HG03571 (cell line): ENCODE results near the gene TMEM229B.
A peak's percentile ranks its signal among the peaks of the same experiment; 100 is the strongest.

ENCODE experiments used
- ATAC-seq: cut with Tn5 transposase; IDR thresholded peaks from one replicate; pipeline ENCODE4 v1.9.1; 2021; ENCODE audit not compliant: unreplicated experiment

TMEM229B gene

GRCh38 chr14:67515386-67516079 lies 27.0 kb upstream of the TMEM229B start:
- ATAC-seq: no peak

DNA sequence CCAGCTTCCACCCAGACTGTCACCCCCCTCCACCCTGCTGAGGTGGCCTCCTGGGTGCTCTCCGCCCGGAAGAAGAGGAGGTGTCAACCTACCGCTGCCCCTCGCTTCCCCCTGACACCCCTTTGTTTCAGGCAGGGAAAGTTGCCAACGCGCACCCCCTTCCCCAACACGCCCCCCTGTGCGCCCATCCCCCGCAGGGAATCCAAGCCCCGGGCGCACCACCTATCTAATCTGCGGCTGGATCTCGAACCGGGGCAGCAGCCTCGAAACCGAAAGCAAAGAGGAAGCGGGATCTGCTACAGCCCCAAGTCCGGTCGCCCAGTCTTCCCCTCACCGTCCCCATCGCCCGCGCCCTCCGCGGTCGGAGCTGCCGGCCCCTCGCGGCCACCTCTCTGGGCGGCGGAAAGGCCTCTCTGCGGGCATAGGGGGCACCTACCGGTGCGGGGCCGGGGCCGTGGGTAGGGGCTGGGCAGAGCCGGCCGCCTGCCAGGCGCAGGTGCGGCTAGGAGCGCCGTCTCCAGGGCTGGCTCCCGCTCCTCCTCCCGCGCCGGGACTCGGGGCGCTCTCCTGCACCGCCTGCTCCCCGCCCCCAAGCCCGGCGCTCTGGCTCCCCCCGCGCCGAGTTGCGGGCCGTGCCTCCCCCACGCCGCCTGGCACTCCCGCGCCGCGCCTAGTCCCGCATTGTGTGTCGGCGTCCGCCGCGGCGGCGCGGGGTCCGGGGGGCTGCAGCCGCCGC lies 26.3 kb upstream of the TMEM229B start:
- no peak for ATAC-seq

- ATAC-seq: no peak
Measured at GRCh38 chr14:67514203-67514607, 25.7 kb upstream of the TMEM229B start.

GRCh38 chr14:67513631-67514108 lies 25.1 kb upstream of the TMEM229B start:
- ATAC-seq: peak; percentile 47

DNA sequence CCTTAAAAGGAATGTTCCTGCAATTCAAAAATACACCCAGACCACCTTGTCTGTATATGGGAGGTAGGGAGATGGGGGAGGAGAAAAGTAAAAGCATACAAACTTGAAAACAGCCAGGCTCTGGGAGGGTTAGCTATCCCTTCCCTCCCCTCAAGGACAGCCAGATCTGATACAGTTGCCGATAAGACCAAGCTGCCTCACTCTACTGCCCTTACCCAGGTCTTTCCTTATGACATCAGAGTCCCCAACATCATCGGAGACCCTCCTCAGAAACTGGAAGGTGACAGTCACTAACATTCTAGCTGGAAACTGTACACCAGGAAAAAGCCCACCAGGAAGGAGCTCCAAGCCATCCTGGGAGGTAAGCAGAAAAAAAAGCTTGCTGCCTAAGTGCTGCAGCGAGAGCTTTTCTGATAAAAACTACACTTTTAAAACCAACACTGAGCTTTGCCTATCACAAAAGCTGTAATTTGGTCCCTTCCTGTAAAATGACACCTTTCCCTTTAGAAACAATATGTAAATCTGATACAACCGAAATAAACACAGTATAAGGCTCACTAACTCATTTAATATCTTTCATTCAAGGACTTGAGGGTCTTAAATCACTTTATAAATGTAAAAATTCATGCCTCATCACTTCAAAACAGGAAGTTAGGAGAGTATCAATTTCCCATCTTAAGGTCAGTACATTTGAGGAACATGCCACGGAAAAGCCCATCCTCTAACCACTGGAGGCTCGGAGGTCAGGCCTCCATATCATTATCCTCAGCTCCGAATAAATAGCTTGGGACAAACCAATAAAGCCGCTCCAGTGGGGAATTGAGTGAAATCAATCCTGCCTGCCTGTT lies 24.2 kb upstream of the TMEM229B start:
- ATAC-seq: no peak

- ATAC-seq: no peak
Measured at GRCh38 chr14:67510836-67511235, 22.3 kb upstream of the TMEM229B start.

GRCh38 chr14:67510121-67510520 lies 21.6 kb upstream of the TMEM229B start:
- no peak for ATAC-seq

DNA sequence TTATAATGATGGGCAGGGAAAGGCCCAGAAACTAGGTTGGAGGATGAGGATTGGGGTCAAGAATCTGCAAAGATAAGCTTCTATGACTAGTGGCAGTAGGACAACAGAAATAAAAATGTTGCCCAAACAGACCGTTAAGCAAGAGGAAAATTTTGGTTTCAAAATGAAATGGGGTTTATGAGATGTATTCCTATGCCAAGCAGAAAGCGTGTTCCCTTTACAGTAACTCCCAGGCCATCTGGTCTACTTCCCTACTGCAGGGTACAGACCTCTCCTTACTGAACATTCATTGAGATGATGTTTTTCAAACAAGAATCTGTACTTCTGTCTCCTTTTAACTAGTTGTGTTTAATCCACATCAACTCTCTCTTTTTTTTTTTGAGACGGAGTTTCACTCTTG lies 20.4 kb upstream of the TMEM229B start:
- no peak for ATAC-seq

GRCh38 chr14:67505254-67505653 lies 16.7 kb upstream of the TMEM229B start:
- ATAC-seq: no peak

- no peak for ATAC-seq
Measured at GRCh38 chr14:67503331-67503730, 14.8 kb upstream of the TMEM229B start.

DNA sequence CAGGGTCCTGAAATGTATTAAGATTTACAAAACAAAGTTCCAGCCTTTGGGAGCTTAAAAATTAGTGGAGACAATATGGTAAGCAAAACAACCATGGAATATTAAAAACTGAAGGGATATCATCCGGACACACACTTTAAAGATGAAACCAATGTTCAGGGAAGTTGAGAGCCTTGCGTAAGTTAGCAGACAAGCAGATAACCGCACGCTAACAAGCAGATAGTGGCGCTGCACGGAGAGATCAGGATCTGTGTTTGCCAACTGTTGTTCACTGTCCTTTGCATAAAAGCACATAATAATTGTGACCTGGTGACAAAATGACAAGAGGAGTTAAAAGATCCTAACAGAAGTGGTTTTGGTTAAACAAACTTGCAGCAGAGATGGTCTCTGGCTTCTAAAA lies 14.3 kb upstream of the TMEM229B start:
- ATAC-seq: no peak

GRCh38 chr14:67501670-67502069 lies 13.1 kb upstream of the TMEM229B start:
- no peak for ATAC-seq

GRCh38 chr14:67500981-67501380 lies 12.5 kb upstream of the TMEM229B start:
- no peak for ATAC-seq

GRCh38 chr14:67497716-67498115 lies 9.2 kb upstream of the TMEM229B start:
- no peak for ATAC-seq

GRCh38 chr14:67497216-67497615 lies 8.7 kb upstream of the TMEM229B start:
- ATAC-seq: no peak

DNA sequence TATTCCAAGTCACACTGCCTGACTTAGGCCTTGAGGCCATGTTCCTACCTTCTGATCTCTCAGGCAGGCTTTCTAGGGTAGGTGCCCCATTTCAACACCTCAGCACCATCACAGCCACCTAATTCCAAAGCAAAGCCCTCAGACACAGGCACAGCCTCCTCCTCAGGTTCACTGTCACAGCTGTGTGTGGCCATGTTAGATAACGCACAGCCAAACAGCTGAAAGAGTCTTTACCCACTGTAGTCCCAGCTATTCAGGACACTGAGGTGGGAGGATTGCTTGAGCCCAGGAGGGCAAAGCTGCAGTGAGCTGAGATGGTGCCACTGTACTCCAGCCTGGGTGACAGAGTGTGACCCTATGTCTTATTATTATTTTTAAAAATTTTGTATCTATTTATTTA lies 7.3 kb upstream of the TMEM229B start:
- ATAC-seq: no peak

DNA sequence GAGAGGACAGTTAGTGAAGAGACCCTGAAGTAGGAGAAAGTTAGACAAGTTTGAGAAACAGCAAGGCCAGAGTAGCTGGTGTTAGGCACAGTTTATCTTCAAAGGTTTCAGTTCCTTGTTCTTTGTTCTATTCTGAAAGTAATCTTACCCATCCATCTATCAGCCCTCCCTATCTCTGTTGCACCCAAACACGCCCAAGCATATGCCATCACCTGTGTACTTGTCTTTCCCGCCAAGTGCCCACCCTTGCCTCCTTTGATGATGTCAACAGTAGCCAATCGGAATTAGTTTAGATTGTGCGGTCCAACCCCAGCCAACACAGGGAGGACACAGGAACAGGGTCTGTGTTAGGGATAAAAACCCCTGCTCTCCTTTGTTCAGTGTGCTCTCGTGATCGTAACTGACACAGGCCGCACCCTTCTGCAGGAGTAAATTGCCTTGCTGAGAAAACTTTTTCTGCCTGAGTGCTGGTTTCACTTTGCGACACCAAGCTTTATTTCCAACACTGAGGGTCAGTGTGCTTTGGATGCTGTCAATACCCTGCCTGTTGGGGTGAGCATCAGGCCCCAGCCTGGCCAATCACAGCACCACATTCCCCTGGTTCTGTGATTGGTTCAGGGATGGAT lies 4.7 kb upstream of the TMEM229B start:
- ATAC-seq: no peak

GRCh38 chr14:67492538-67492937 lies 4.0 kb upstream of the TMEM229B start:
- ATAC-seq: no peak

DNA sequence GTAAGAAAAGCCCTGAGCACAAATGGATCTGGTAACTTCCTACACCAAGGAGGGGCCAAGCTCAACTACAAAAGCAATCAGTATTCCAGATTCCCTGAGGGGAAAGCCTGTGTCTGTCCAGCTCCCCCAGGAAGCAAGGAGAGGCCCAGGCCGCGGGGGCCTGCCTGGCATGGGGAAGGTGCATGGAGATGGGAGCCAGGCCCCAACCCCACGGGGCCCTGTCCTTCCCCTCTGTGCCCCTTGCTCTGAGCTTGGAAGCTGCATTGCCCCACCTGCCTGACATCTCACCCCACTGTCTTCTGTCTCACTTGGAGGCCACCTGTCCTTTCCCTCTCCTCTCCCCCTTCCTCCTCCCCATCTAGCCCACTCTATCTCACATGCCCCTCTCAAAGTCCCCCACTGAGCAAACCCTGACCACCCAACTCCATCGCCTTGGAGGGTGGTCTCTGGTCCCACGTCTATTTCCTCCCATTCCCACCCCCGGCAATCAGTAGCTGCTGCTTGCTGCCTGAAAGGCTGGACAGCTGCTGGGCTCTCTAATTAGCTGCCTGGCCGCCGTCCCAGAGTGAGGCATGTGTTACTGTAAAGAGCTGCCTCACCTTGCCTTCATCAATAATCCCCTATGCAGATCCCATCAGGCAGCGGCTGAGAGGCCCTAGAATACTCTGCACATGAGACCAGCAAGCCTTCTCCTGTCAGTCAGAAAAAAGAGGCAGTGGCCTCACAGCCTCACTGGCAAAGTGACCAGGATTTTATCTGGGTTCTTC lies 3.4 kb upstream of the TMEM229B start:
- ATAC-seq: no peak

GRCh38 chr14:67491285-67491684 lies 2.8 kb upstream of the TMEM229B start:
- ATAC-seq: no peak
